HUES6 (cell line): Measurements from ENCODE around the gene SMYD3.

Experiments
- H3K27ac ChIP-seq: 2 replicates; pipeline ENCODE4 v1.7.0; 2013; ENCODE audit warnings: low read depth, mild to moderate bottlenecking, low read length, inconsistent platforms
- H3K27me3 ChIP-seq: 2 replicates; pipeline ENCODE4 v1.6.1; 2013; ENCODE audit warnings: low read length; ENCODE audit not compliant: control insufficient read depth, insufficient read depth
- H3K36me3 ChIP-seq: 2 replicates; pipeline ENCODE4 v1.6.1; 2013; ENCODE audit warnings: low read length; ENCODE audit not compliant: control insufficient read depth, insufficient read depth
- H3K4me1 ChIP-seq: 2 replicates; pipeline ENCODE4 v1.6.1; 2013; ENCODE audit warnings: low read length; ENCODE audit not compliant: control insufficient read depth, insufficient read depth
- H3K4me3 ChIP-seq: 2 replicates; pipeline ENCODE4 v1.5.1; 2013; ENCODE audit warnings: low read depth, low read length
- H3K9ac ChIP-seq: one replicate; pipeline ENCODE4 v1.6.1; 2013; ENCODE audit warnings: mild to moderate bottlenecking, low read length
- H3K9me3 ChIP-seq: 2 replicates; pipeline ENCODE4 v1.6.1; 2013; ENCODE audit warnings: low read depth, low read length; ENCODE audit not compliant: control insufficient read depth, insufficient read depth

SMYD3 gene

GRCh38 chr1:246308533-246309075 is 198.5 kb downstream of the SMYD3 start:
- Histone ChIP-seq H3K9me3 (no peaks in the 10 kb centered on the region), H3K27ac (no peak overlapping the region), H3K9ac (no peak overlapping the region)

GRCh38 chr1:246306415-246307037 is 200.6 kb downstream of the SMYD3 start:
- H3K27me3 ChIP-seq = no peaks in the 10 kb centered on the region
- H3K27ac ChIP-seq = 0 out of 2 replicates have a peak overlapping the region, but pooled peaks have one; percentile 32
- H3K36me3 ChIP-seq = no peaks in the 10 kb centered on the region
- H3K9me3 ChIP-seq = no peaks in the 10 kb centered on the region
- H3K4me3 ChIP-seq = no peak overlapping the region
- no peak overlapping the region for H3K9ac ChIP-seq
- H3K4me1 ChIP-seq = peaks cover 7% of the 10 kb centered on the region; the same call in 1 of the 2 replicates

More at GRCh38 chr1:246308533-246309075, 198.5 kb downstream of the SMYD3 start:
- Histone ChIP-seq H3K4me1 (peaks cover 2% of the 10 kb centered on the region; the same call in 1 of the 2 replicates), H3K4me3 (no peak overlapping the region), H3K27me3 (no peaks in the 10 kb centered on the region), H3K36me3 (no peaks in the 10 kb centered on the region)

GRCh38 chr1:246304484-246305259 is 202.4 kb downstream of the SMYD3 start:
- Histone ChIP-seq H3K4me3 (no peak overlapping the region), H3K9ac (no peak overlapping the region), H3K4me1 (peaks cover 7% of the 10 kb centered on the region; the same call in 1 of the 2 replicates), H3K27ac (no peak overlapping the region), H3K9me3 (no peaks in the 10 kb centered on the region), H3K36me3 (no peaks in the 10 kb centered on the region), H3K27me3 (no peaks in the 10 kb centered on the region)

- Histone ChIP-seq H3K4me1 (peaks cover 7% of the 10 kb centered on the region; the same call in 1 of the 2 replicates), H3K9me3 (no peaks in the 10 kb centered on the region), H3K4me3 (no peak overlapping the region), H3K27me3 (no peaks in the 10 kb centered on the region), H3K9ac (no peak overlapping the region), H3K36me3 (no peaks in the 10 kb centered on the region), H3K27ac (no peak overlapping the region)
Observed at GRCh38 chr1:246302711-246303317, 204.3 kb downstream of the SMYD3 start.

- H3K36me3 ChIP-seq = no peaks in the 10 kb centered on the region
- no peak overlapping the region for H3K4me3 ChIP-seq
- H3K27ac ChIP-seq = no peak overlapping the region
- H3K9ac ChIP-seq = no peak overlapping the region
- no peaks in the 10 kb centered on the region for H3K9me3 ChIP-seq
- H3K4me1 ChIP-seq = peaks cover 7% of the 10 kb centered on the region; the same call in 1 of the 2 replicates
- no peaks in the 10 kb centered on the region for H3K27me3 ChIP-seq
Observed at GRCh38 chr1:246302251-246302625, 204.8 kb downstream of the SMYD3 start.

GRCh38 chr1:246301553-246302250 is 205.4 kb downstream of the SMYD3 start:
- Histone ChIP-seq H3K27me3 (no peaks in the 10 kb centered on the region), H3K9ac (no peak overlapping the region), H3K36me3 (no peaks in the 10 kb centered on the region), H3K4me3 (no peak overlapping the region), H3K9me3 (no peaks in the 10 kb centered on the region), H3K27ac (no peak overlapping the region), H3K4me1 (peaks cover 7% of the 10 kb centered on the region; the same call in 1 of the 2 replicates)

GRCh38 chr1:246300626-246301549 is 206.2 kb downstream of the SMYD3 start:
- Histone ChIP-seq H3K9ac (no peak overlapping the region), H3K27me3 (no peaks in the 10 kb centered on the region), H3K36me3 (no peaks in the 10 kb centered on the region), H3K27ac (no peak overlapping the region), H3K4me3 (no peak overlapping the region), H3K4me1 (0 out of 2 replicates have a peak, but pooled peaks cover 5% of the 10 kb centered on the region), H3K9me3 (no peaks in the 10 kb centered on the region)

- no peaks in the 10 kb centered on the region for H3K4me1 ChIP-seq
- no peak overlapping the region for H3K4me3 ChIP-seq
- no peaks in the 10 kb centered on the region for H3K27me3 ChIP-seq
- H3K9ac ChIP-seq = no peak overlapping the region
- H3K9me3 ChIP-seq = no peaks in the 10 kb centered on the region
- no peak overlapping the region for H3K27ac ChIP-seq
- no peaks in the 10 kb centered on the region for H3K36me3 ChIP-seq
Observed at GRCh38 chr1:246297279-246298265, 209.5 kb downstream of the SMYD3 start.

GRCh38 chr1:246295968-246296367 is 211.1 kb downstream of the SMYD3 start:
- Histone ChIP-seq H3K9me3 (no peaks in the 10 kb centered on the region), H3K27ac (no peak overlapping the region), H3K4me1 (no peaks in the 10 kb centered on the region), H3K9ac (no peak overlapping the region), H3K36me3 (no peaks in the 10 kb centered on the region), H3K4me3 (no peak overlapping the region), H3K27me3 (no peaks in the 10 kb centered on the region)
